K562 (cell line): ENCODE data around the gene GLP1R. TPM values are rescaled to one million over a fixed set of nuclear protein-coding genes. Genes with fewer than 3 reads are reported as not detected.

Experiments
- ATAC-seq: fragments of 200-7000 bp; cut with Tn5 transposase; 3 replicates; pipeline ENCODE4 v1.9.1; 2020; ENCODE audit warnings: moderate library complexity
- BruUV-seq: library from RNA; stranded (reverse); fragments of 400-500 nt; replicated peaks from 2 replicates; lab custom pipeline; 2021; lab: Mats Ljungman, UMichigan
- CTCF ChIA-PET: fragments of 300-600 bp; formaldehyde crosslinking; extraction: SDS; loops from one replicate; lab custom pipeline; 2021; ENCODE audit warnings: low intra/inter-chr PET ratio; lab: Yijun Ruan, JAX
- POLR2A ChIA-PET: fragments of 300-600, 350-650 bp; sonication (Branson Sonifier 250); formaldehyde crosslinking; extraction: SDS; loops from one replicate; lab custom pipeline; 2021; ENCODE audit warnings: antibody characterized with exemption, inconsistent platforms; lab: Yijun Ruan, JAX
- DNase-seq, 4 experiments: peaks; one replicate each; pipeline versions ENCODE4 v3.0.0 to v3.0.0-alpha.2; 2011 to 2018; ENCODE audit warnings: low spot score in 3 of 4, mixed read lengths in 3 of 4; ENCODE audit errors: extremely low read depth in 1 of 4
- FAIRE-seq: peaks from 2 replicates; lab custom pipeline; 2011; peaks lifted over from hg19 to GRCh38; lab: Jason Lieb, UNC
- H2AFZ ChIP-seq: 2 replicates; pipeline ENCODE4 v1.6.0; 2011; ENCODE audit warnings: low read depth, low read length, control low read depth, inconsistent platforms
- H3K27ac ChIP-seq: fragments of 200-600 bp; 3 replicates; pipeline ENCODE4 v1.8.0; 2011; ENCODE audit warnings: low read depth, mild to moderate bottlenecking, control low read depth, inconsistent platforms, low read length, moderate library complexity, mixed read lengths; ENCODE audit errors: extremely low read depth
- H3K27me3 ChIP-seq, 2 experiments: fragments of 300-600 bp in 1 of 2; 2 replicates in 1 of 2; 3 replicates in 1 of 2; pipeline versions ENCODE4 v1.6.0 to v1.8.0; 2011; ENCODE audit warnings: inconsistent platforms in 2 of 2, low read length in 2 of 2, mild to moderate bottlenecking in 1 of 2, mixed read lengths in 1 of 2, moderate library complexity in 1 of 2; ENCODE audit not compliant: control insufficient read depth in 2 of 2, insufficient read depth in 2 of 2
- H3K36me3 ChIP-seq: fragments of 300-600 bp; 3 replicates; pipeline ENCODE4 v1.8.0; 2011; ENCODE audit warnings: mild to moderate bottlenecking, low read length, inconsistent platforms; ENCODE audit not compliant: control insufficient read depth, insufficient read depth
- H3K4me1 ChIP-seq, 2 experiments: fragments of 200-600 bp in 1 of 2; replicated peaks in 1 of 2; 2 replicates in 1 of 2; 3 replicates in 1 of 2; pipeline versions ENCODE4 v1.5.1 to v1.8.0; 2011; ENCODE audit warnings: inconsistent platforms in 2 of 2, low read length in 2 of 2, mild to moderate bottlenecking in 1 of 2, mixed read lengths in 1 of 2, moderate library complexity in 1 of 2; ENCODE audit not compliant: control insufficient read depth in 2 of 2, insufficient read depth in 2 of 2
- H3K4me2 ChIP-seq: 2 replicates; pipeline ENCODE4 v1.6.1; 2011; ENCODE audit warnings: low read length, control low read depth, inconsistent platforms, mixed read lengths; ENCODE audit not compliant: insufficient read depth
- H3K4me3 ChIP-seq: fragments of 200-600 bp; sonication (generic), shearing (Covaris generic); 2 replicates; pipeline ENCODE4 v1.5.1; 2016; ENCODE audit warnings: control low read depth, inconsistent platforms
- H3K79me2 ChIP-seq: fragments of 200-600 bp; 3 replicates; pipeline ENCODE4 v1.8.0; 2011; ENCODE audit warnings: low read length, inconsistent platforms; ENCODE audit not compliant: control insufficient read depth, insufficient read depth
- H3K9ac ChIP-seq, 2 experiments: 2 replicates each; pipeline versions ENCODE4 v1.6.0 to v1.6.1; 2011; ENCODE audit warnings: low read depth in 2 of 2, low read length in 2 of 2, control low read depth in 1 of 2, inconsistent platforms in 1 of 2, mild to moderate bottlenecking in 1 of 2, mixed read lengths in 1 of 2; ENCODE audit not compliant: insufficient read depth in 1 of 2
- H3K9me1 ChIP-seq: one replicate; pipeline ENCODE4 v1.6.0; 2011; ENCODE audit warnings: inconsistent platforms, mild to moderate bottlenecking, low read length, moderate library complexity; ENCODE audit not compliant: control insufficient read depth, insufficient read depth
- H3K9me3 ChIP-seq: replicated peaks from 2 replicates; pipeline ENCODE4 v1.5.1; 2011; ENCODE audit warnings: low read depth, low read length, inconsistent platforms; ENCODE audit not compliant: control insufficient read depth, insufficient read depth
- H4K20me1 ChIP-seq: replicated peaks from 2 replicates; pipeline ENCODE4 v1.6.1; 2011; ENCODE audit warnings: low read length, inconsistent platforms, mixed read lengths; ENCODE audit not compliant: control insufficient read depth, insufficient read depth
- CAMTA2 ChIP-seq: fragments of 250-450 bp; sonication (Bioruptor Pico); conservative IDR thresholded peaks from 2 replicates; pipeline ENCODE4 v1.5.1; 2022
- DLX4 ChIP-seq: fragments of 250-450 bp; sonication (Bioruptor Pico); IDR thresholded peaks from 2 replicates; pipeline ENCODE4 v1.6.1; 2021; ENCODE audit warnings: mild to moderate bottlenecking
- HEY1 ChIP-seq: fragments of 250-450 bp; sonication (Bioruptor Pico); IDR thresholded peaks from 2 replicates; pipeline ENCODE4 v1.5.0; 2020; ENCODE audit warnings: mild to moderate bottlenecking, moderate library complexity, borderline replicate concordance
- HNRNPUL1 ChIP-seq: fragments of 200-400 bp; formaldehyde crosslinking; IDR thresholded peaks from 2 replicates; pipeline ENCODE4 v1.6.1; 2017; ENCODE audit warnings: low read length
- MCM3 ChIP-seq: fragments of 450-650 bp; IDR thresholded peaks from 2 replicates; pipeline ENCODE4 v1.6.1; 2016
- PHB ChIP-seq: fragments of 250-450 bp; sonication (Bioruptor Pico); IDR thresholded peaks from 2 replicates; pipeline ENCODE4 v1.5.0; 2021
- RBM25 ChIP-seq: fragments of 200-400 bp; formaldehyde crosslinking; IDR thresholded peaks from 2 replicates; pipeline ENCODE4 v1.6.1; 2018; ENCODE audit warnings: low read length, low read depth, moderate library complexity; ENCODE audit not compliant: severe bottlenecking
- RFX5 ChIP-seq: IDR thresholded peaks from 2 replicates; pipeline ENCODE4 v1.6.1; 2011; ENCODE audit warnings: low read depth, mild to moderate bottlenecking, improper control_type of control experiment, low read length
- SIN3A ChIP-seq, 2 experiments: fragments of 150-350 bp in 1 of 2; IDR thresholded peaks; 2 replicates each; pipeline ENCODE4 v1.6.1; 2011 to 2016; ENCODE audit warnings: borderline replicate concordance in 2 of 2, low read depth in 2 of 2, low read length in 2 of 2, mild to moderate bottlenecking in 2 of 2, moderate library complexity in 2 of 2; ENCODE audit not compliant: control insufficient read depth in 1 of 2
- TFE3 ChIP-seq: fragments of 450-650 bp; formaldehyde crosslinking; IDR thresholded peaks from 2 replicates; pipeline ENCODE4 v1.4.0; 2020; ENCODE audit warnings: mild to moderate bottlenecking, mixed read lengths
- TOE1 ChIP-seq, 2 experiments: fragments of 450-650 bp in 1 of 2; sonication (generic) in 1 of 2; formaldehyde crosslinking in 1 of 2; IDR thresholded peaks; 2 replicates each; pipeline versions ENCODE4 v1.7.1 to v1.8.0; 2016 to 2022; ENCODE audit warnings: borderline replicate concordance in 2 of 2, mild to moderate bottlenecking in 2 of 2, antibody characterized with exemption in 1 of 2, inconsistent platforms in 1 of 2, low read depth in 1 of 2, missing genetic modification reagents in 1 of 2, moderate library complexity in 1 of 2
- ZBTB9 ChIP-seq: fragments of 450-650 bp; formaldehyde crosslinking; IDR thresholded peaks from 2 replicates; pipeline ENCODE4 v1.4.0; 2020; ENCODE audit warnings: mild to moderate bottlenecking, moderate library complexity
- ZNF785 ChIP-seq: fragments of 250-450 bp; sonication (Bioruptor Pico); IDR thresholded peaks from 2 replicates; pipeline ENCODE4 v1.4.0; 2020; ENCODE audit warnings: mild to moderate bottlenecking
- WGBS: fragments of 100-300 bp; shearing (Covaris generic); methylation state at CpG from one replicate; pipeline ENCODE4 v1.1.6; 2016; ENCODE audit warnings: low coverage, mixed read lengths; ENCODE audit not compliant: insufficient coverage; ENCODE audit errors: missing lambda C conversion rate; 5-methylcytosine and 5-hydroxymethylcytosine counted together
- in situ Hi-C: fragments of 300-500 bp; cut with MboI; formaldehyde crosslinking; loops from 4 replicates; pipeline ENCODE4 v1.15.0; 2018; ENCODE audit warnings: inconsistent platforms, mixed read lengths
- intact Hi-C: fragments of 100-400 bp; cut with micrococcal nuclease; formaldehyde crosslinking; loops from 2 replicates; pipeline ENCODE4 v1.14.2; 2022
- polyA plus RNA-seq, 8 experiments: library from polyadenylated mRNA; depleted of rRNA in 4 of 8; stranded (reverse) in 5 of 8; unstranded in 3 of 8; fragments of >200 nt; fragmentation: Nextera tagmentation in 2 of 8; fragmentation: Illumina TruSeq in 1 of 8; extraction: Ambion mirVana in 2 of 8; extraction: Trizol in 1 of 8; gene quantifications; 2 replicates each; pipeline versions ENCODE4 v1.2.1 to v1.2.3, GENCODE V29; 2011 to 2014; ENCODE audit warnings: inconsistent platforms in 1 of 8, missing spikeins in 1 of 8
- total RNA-seq, 7 experiments: library from RNA; depleted of rRNA in 6 of 7; stranded (reverse); fragments of >200 nt in 6 of 7; fragmentation: Illumina TruSeq in 2 of 7; extraction: Trizol in 2 of 7; gene quantifications; 2 replicates each; pipeline versions ENCODE4 v1.2.1 to v1.2.3, GENCODE V29; 2011 to 2021; ENCODE audit warnings: low replicate concordance in 1 of 7

GLP1R gene
- total and polyA plus RNA-seq, 9 of the 15 experiments (the other 6 are each of a cell fraction or from before 2014, with no cell fraction given), result not detected

- no peaks in the 10 kb centered on the region for H3K9me1 ChIP-seq
- no peak overlapping the region for H3K27ac ChIP-seq
- ChIA-PET POLR2A (interaction anchor here (1.0 kb wide), 2 partner anchors 12 to 33 kb away, joined by 3 read pairs; no protein-coding TSS in a partner anchor), CTCF (interaction anchor here (0.6 kb wide), 1 partner anchor 356 kb away, joined by 3 read pairs; no protein-coding TSS in a partner anchor)
- H3K4me1 ChIP-seq, result no peaks in the 10 kb centered on the region
- H4K20me1 ChIP-seq, result peaks cover 14% of the 10 kb centered on the region
- no peak overlapping the region for H3K4me2 ChIP-seq
- no peak for TF ChIP-seq MCM3
- TF ChIP-seq RFX5, result no peak
- no peak for TF ChIP-seq ZBTB9 (CRISPR knock-in tag)
- TF ChIP-seq HEY1 (CRISPR knock-in tag), result no peak
- no peak for TF ChIP-seq SIN3A (IDR thresholded peaks at IDR 0.05; ENCODE audit: borderline replicate concordance in 2 of 2, control insufficient read depth in 1 of 2, low read depth in 2 of 2, low read length in 2 of 2)
- no peak for TF ChIP-seq HNRNPUL1
- no peak for TF ChIP-seq TOE1 (IDR thresholded peaks at IDR 0.05; ENCODE audit: borderline replicate concordance)
- TF ChIP-seq TOE1 (CRISPR knock-in tag; IDR thresholded peaks at IDR 0.05; ENCODE audit: borderline replicate concordance, low read depth), result no peak
- TF ChIP-seq ZNF785, result no peak
- no peak for TF ChIP-seq TFE3 (CRISPR knock-in tag)
- no peak for TF ChIP-seq DLX4 (CRISPR knock-in tag)
- no peak for TF ChIP-seq CAMTA2 (CRISPR knock-in tag)
- no peak for TF ChIP-seq PHB
- no peak for TF ChIP-seq RBM25
- no peaks in the 10 kb centered on the region for H3K36me3 ChIP-seq
- WGBS, result 2% methylated on average over 6 of the region's 6 CpGs
- no peak overlapping the region for H2AFZ ChIP-seq
- ATAC-seq, result no peak
- no peak overlapping the region for H3K4me3 ChIP-seq
- BruUV-seq, result no TSS peak
- intact Hi-C loops (no loop called here), in situ Hi-C loops (no loop called here)
- H3K27me3 ChIP-seq, result peaks cover 34 to 82% of the 10 kb centered on the region in 2 experiments
- no peaks in the 10 kb centered on the region for H3K79me2 ChIP-seq
- H3K9ac ChIP-seq, result no peak overlapping the region
- DNase-seq, result no peak
- no peak for FAIRE-seq
- H3K9me3 ChIP-seq, result no peaks in the 10 kb centered on the region
Observed at GRCh38 chr6:39061182-39061581, 12.6 kb downstream of the GLP1R start.
